ENCODE measurements around the gene NR4A1. TPM values are rescaled to one million over a fixed set of nuclear protein-coding genes. Genes with fewer than 3 reads are reported as not detected.

NR4A1 gene
- total RNA-seq, 2 experiments from 2014 or later = 25.3 to 29.0 TPM

GRCh38 chr12:52005218-52005902, 45.9 kb upstream of the NR4A1 start:
- BruUV-seq (replicated peaks) = no TSS peak
- H3K9me3 ChIP-seq (ENCODE audit: low read length) = no peaks in the 10 kb centered on the region
- no peaks in the 10 kb centered on the region for H3K9me2 ChIP-seq (ENCODE audit: insufficient read depth, low read length)
- no peak for DNase-seq (ENCODE audit: low spot score)
- H3K4me1 ChIP-seq (ENCODE audit: insufficient read depth, low read length, poor library complexity, severe bottlenecking) = peaks cover 25% of the 10 kb centered on the region
- no peak overlapping the region for H2AFZ ChIP-seq (ENCODE audit: low read length)
- peak overlapping the region; percentile 6; the same call in 1 of the 2 replicates for H3K4me2 ChIP-seq (ENCODE audit: low read length)
- POLR2A ChIA-PET = no interaction called here
- H3K27ac ChIP-seq (ENCODE audit: low read depth, low read length, poor library complexity, severe bottlenecking) = no peak overlapping the region
- no peaks in the 10 kb centered on the region for H3K79me2 ChIP-seq (ENCODE audit: insufficient read depth, low read depth, low read length)
- H3K4me3 ChIP-seq (ENCODE audit: low read depth, low read length, poor library complexity, severe bottlenecking) = no peak overlapping the region
- intact Hi-C loops (cut with micrococcal nuclease; ENCODE audit: unreplicated experiment) = no loop called here
- TF ChIP-seq EZH2phosphoT487 (IDR thresholded peaks at IDR 0.05; ENCODE audit: borderline replicate concordance, low read depth, low read length) = no peak
- no peak for TF ChIP-seq CTCF (conservative IDR thresholded peaks at IDR 0.05; ENCODE audit: low read length)
- H3K36me3 ChIP-seq (ENCODE audit: insufficient read depth, low read length) = no peaks in the 10 kb centered on the region
- CTCF ChIA-PET (ENCODE audit: unreplicated experiment) = no interaction called here
- no peaks in the 10 kb centered on the region for H4K20me1 ChIP-seq (ENCODE audit: insufficient read depth, low read length)

GRCh38 chr12:52005903-52006703, 45.1 kb upstream of the NR4A1 start:
- no peaks in the 10 kb centered on the region for H3K9me3 ChIP-seq (ENCODE audit: low read length)
- TF ChIP-seq EZH2phosphoT487 (IDR thresholded peaks at IDR 0.05; ENCODE audit: borderline replicate concordance, low read depth, low read length) (peak; percentile 45; the same call in 1 of the 2 replicates), CTCF (conservative IDR thresholded peaks at IDR 0.05; ENCODE audit: low read length) (no peak)
- H3K4me1 ChIP-seq (ENCODE audit: insufficient read depth, low read length, poor library complexity, severe bottlenecking) = peaks cover 25% of the 10 kb centered on the region
- peak; percentile 61 for DNase-seq (ENCODE audit: low spot score)
- no peaks in the 10 kb centered on the region for H3K79me2 ChIP-seq (ENCODE audit: insufficient read depth, low read depth, low read length)
- ChIA-PET CTCF (ENCODE audit: unreplicated experiment) (no interaction called here), POLR2A (no interaction called here)
- no TSS peak for BruUV-seq (replicated peaks)
- intact Hi-C loops (cut with micrococcal nuclease; ENCODE audit: unreplicated experiment) = no loop called here
- no peaks in the 10 kb centered on the region for H3K36me3 ChIP-seq (ENCODE audit: insufficient read depth, low read length)
- no peak overlapping the region for H3K27ac ChIP-seq (ENCODE audit: low read depth, low read length, poor library complexity, severe bottlenecking)
- no peaks in the 10 kb centered on the region for H3K9me2 ChIP-seq (ENCODE audit: insufficient read depth, low read length)
- peak overlapping the region; percentile 43; the same call in 1 of the 2 replicates for H3K4me2 ChIP-seq (ENCODE audit: low read length)
- H3K4me3 ChIP-seq (ENCODE audit: low read depth, low read length, poor library complexity, severe bottlenecking) = no peak overlapping the region
- no peaks in the 10 kb centered on the region for H4K20me1 ChIP-seq (ENCODE audit: insufficient read depth, low read length)
- H2AFZ ChIP-seq (ENCODE audit: low read length) = no peak overlapping the region

- no TSS peak for BruUV-seq (replicated peaks)
- TF ChIP-seq CTCF (conservative IDR thresholded peaks at IDR 0.05; ENCODE audit: low read length) (no peak), EZH2phosphoT487 (IDR thresholded peaks at IDR 0.05; ENCODE audit: borderline replicate concordance, low read depth, low read length) (no peak; the same call in 1 of the 2 replicates)
- intact Hi-C loops (cut with micrococcal nuclease; ENCODE audit: unreplicated experiment) = no loop called here
- DNase-seq (ENCODE audit: low spot score) = no peak
- ChIA-PET CTCF (ENCODE audit: unreplicated experiment) (no interaction called here), POLR2A (no interaction called here)
- H3K9me3 ChIP-seq (ENCODE audit: low read length) = no peaks in the 10 kb centered on the region
- no peaks in the 10 kb centered on the region for H4K20me1 ChIP-seq (ENCODE audit: insufficient read depth, low read length)
- peaks cover 25% of the 10 kb centered on the region for H3K4me1 ChIP-seq (ENCODE audit: insufficient read depth, low read length, poor library complexity, severe bottlenecking)
- no peak within 1 kb of the TSS for H2AFZ ChIP-seq (ENCODE audit: low read length)
- H3K36me3 ChIP-seq (ENCODE audit: insufficient read depth, low read length) = no peaks in the 10 kb centered on the region
- no peaks in the 10 kb centered on the region for H3K79me2 ChIP-seq (ENCODE audit: insufficient read depth, low read depth, low read length)
- peak within 1 kb of the TSS; percentile 29 for H3K4me3 ChIP-seq (ENCODE audit: low read depth, low read length, poor library complexity, severe bottlenecking)
- H3K27ac ChIP-seq (ENCODE audit: low read depth, low read length, poor library complexity, severe bottlenecking) = no peak within 1 kb of the TSS
- H3K9me2 ChIP-seq (ENCODE audit: insufficient read depth, low read length) = no peaks in the 10 kb centered on the region
- peak within 1 kb of the TSS; percentile 43 for H3K4me2 ChIP-seq (ENCODE audit: low read length)
These were observed 44.5 kb upstream of the NR4A1 start, which contains the start of gene TAMALIN for GRCh38 chr12:52006726-52007157. TSS of gene TAMALIN (plus strand) at chr12:52006946. CDS start at chr12:52007020, 74 bp downstream.

Data from OCI-LY7 (cell line).